ENCODE results near the gene NXPH1. TPM values are rescaled to one million over a fixed set of nuclear protein-coding genes. Genes with fewer than 3 reads are reported as not detected.

NXPH1 gene
- polyA plus RNA-seq, 1 donor (not counting 4 experiments of a cell fraction or from before 2014, with no cell fraction given), result not detected

- TF ChIP-seq, protein P1, sequence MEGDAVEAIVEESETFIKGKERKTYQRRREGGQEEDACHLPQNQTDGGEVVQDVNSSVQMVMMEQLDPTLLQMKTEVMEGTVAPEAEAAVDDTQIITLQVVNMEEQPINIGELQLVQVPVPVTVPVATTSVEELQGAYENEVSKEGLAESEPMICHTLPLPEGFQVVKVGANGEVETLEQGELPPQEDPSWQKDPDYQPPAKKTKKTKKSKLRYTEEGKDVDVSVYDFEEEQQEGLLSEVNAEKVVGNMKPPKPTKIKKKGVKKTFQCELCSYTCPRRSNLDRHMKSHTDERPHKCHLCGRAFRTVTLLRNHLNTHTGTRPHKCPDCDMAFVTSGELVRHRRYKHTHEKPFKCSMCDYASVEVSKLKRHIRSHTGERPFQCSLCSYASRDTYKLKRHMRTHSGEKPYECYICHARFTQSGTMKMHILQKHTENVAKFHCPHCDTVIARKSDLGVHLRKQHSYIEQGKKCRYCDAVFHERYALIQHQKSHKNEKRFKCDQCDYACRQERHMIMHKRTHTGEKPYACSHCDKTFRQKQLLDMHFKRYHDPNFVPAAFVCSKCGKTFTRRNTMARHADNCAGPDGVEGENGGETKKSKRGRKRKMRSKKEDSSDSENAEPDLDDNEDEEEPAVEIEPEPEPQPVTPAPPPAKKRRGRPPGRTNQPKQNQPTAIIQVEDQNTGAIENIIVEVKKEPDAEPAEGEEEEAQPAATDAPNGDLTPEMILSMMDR (optimal IDR thresholded peaks at IDR 0.05 in 1 of 3, IDR thresholded peaks at IDR 0.05 in 1 of 3, conservative IDR thresholded peaks at IDR 0.05 in 1 of 3; ENCODE audit: extremely low read depth in 1 of 3, insufficient read depth in 2 of 3, low read length in 3 of 3), result no peak
- TF ChIP-seq EZH2 (IDR thresholded peaks at IDR 0.05; ENCODE audit: low read length), result no peak
Observed at GRCh38 chr7:8590791-8591190, 157.4 kb downstream of the NXPH1 start.

GRCh38 chr7:8591289-8591688 lies 157.9 kb downstream of the NXPH1 start:
- Histone ChIP-seq H2AFZ (ENCODE audit: control insufficient read depth, low read length) (no peak overlapping the region), H3K4me3 (ENCODE audit: control insufficient read depth in 2 of 3, extremely low read depth in 1 of 3, insufficient read depth in 2 of 3, low read depth in 1 of 3, low read length in 3 of 3) (no peak overlapping the region), H3K36me3 (ENCODE audit: control insufficient read depth in 2 of 2, extremely low read depth in 1 of 2, insufficient read depth in 2 of 2, low read length in 2 of 2) (no peaks in the 10 kb centered on the region), H3K79me2 (ENCODE audit: control insufficient read depth, insufficient read depth, low read length) (no peaks in the 10 kb centered on the region), H4K20me1 (ENCODE audit: control insufficient read depth, extremely low read depth, insufficient read depth, low read length) (no peaks in the 10 kb centered on the region), H3K9me1 (ENCODE audit: control insufficient read depth, extremely low read depth, insufficient read depth, low read length) (no peaks in the 10 kb centered on the region), H3K27me3 (ENCODE audit: control insufficient read depth, extremely low read depth, insufficient read depth, low read length) (no peaks in the 10 kb centered on the region), H3K9ac (ENCODE audit: control insufficient read depth, extremely low read depth, insufficient read depth, low read length) (no peak overlapping the region), H3K4me2 (ENCODE audit: control insufficient read depth, extremely low read depth, insufficient read depth, low read depth, low read length) (no peak overlapping the region), H3K27ac (ENCODE audit: control insufficient read depth, insufficient read depth, low read length) (no peak overlapping the region), H3K4me1 (ENCODE audit: control insufficient read depth, extremely low read depth, insufficient read depth, low read length) (no peaks in the 10 kb centered on the region), H3K9me3 (ENCODE audit: control insufficient read depth, low read depth, low read length) (no peaks in the 10 kb centered on the region)
- TF ChIP-seq EZH2 (IDR thresholded peaks at IDR 0.05; ENCODE audit: low read length), result no peak
- dilution Hi-C loops (cut with MboI; ENCODE audit: extremely low pct_ligation_motif_present, low sequenced_read_pairs), result no loop called here
- DNase-seq (ENCODE audit: low read depth, low spot score) (no peak), FAIRE-seq (no peak)

More at GRCh38 chr7:8590791-8591190, 157.4 kb downstream of the NXPH1 start:
- Histone ChIP-seq H3K9me3 (ENCODE audit: control insufficient read depth, low read depth, low read length) (no peaks in the 10 kb centered on the region), H3K27me3 (ENCODE audit: control insufficient read depth, extremely low read depth, insufficient read depth, low read length) (no peaks in the 10 kb centered on the region), H3K27ac (ENCODE audit: control insufficient read depth, insufficient read depth, low read length) (no peak overlapping the region), H3K79me2 (ENCODE audit: control insufficient read depth, insufficient read depth, low read length) (no peaks in the 10 kb centered on the region), H3K9ac (ENCODE audit: control insufficient read depth, extremely low read depth, insufficient read depth, low read length) (no peak overlapping the region), H2AFZ (ENCODE audit: control insufficient read depth, low read length) (no peak overlapping the region), H3K4me2 (ENCODE audit: control insufficient read depth, extremely low read depth, insufficient read depth, low read depth, low read length) (no peak overlapping the region), H3K4me3 (ENCODE audit: control insufficient read depth in 2 of 3, extremely low read depth in 1 of 3, insufficient read depth in 2 of 3, low read depth in 1 of 3, low read length in 3 of 3) (no peak overlapping the region), H3K9me1 (ENCODE audit: control insufficient read depth, extremely low read depth, insufficient read depth, low read length) (no peaks in the 10 kb centered on the region), H3K36me3 (ENCODE audit: control insufficient read depth in 2 of 2, extremely low read depth in 1 of 2, insufficient read depth in 2 of 2, low read length in 2 of 2) (no peaks in the 10 kb centered on the region), H3K4me1 (ENCODE audit: control insufficient read depth, extremely low read depth, insufficient read depth, low read length) (no peaks in the 10 kb centered on the region), H4K20me1 (ENCODE audit: control insufficient read depth, extremely low read depth, insufficient read depth, low read length) (no peaks in the 10 kb centered on the region)
- no peak for FAIRE-seq
- dilution Hi-C loops (cut with MboI; ENCODE audit: extremely low pct_ligation_motif_present, low sequenced_read_pairs), result no loop called here
- no peak for DNase-seq (ENCODE audit: low read depth, low spot score)

- Histone ChIP-seq H3K79me2 (ENCODE audit: control insufficient read depth, insufficient read depth, low read length) (no peaks in the 10 kb centered on the region), H3K36me3 (ENCODE audit: control insufficient read depth in 2 of 2, extremely low read depth in 1 of 2, insufficient read depth in 2 of 2, low read length in 2 of 2) (no peaks in the 10 kb centered on the region), H3K4me2 (ENCODE audit: control insufficient read depth, extremely low read depth, insufficient read depth, low read depth, low read length) (no peak overlapping the region), H3K4me1 (ENCODE audit: control insufficient read depth, extremely low read depth, insufficient read depth, low read length) (no peaks in the 10 kb centered on the region), H3K27me3 (ENCODE audit: control insufficient read depth, extremely low read depth, insufficient read depth, low read length) (no peaks in the 10 kb centered on the region), H2AFZ (ENCODE audit: control insufficient read depth, low read length) (no peak overlapping the region), H4K20me1 (ENCODE audit: control insufficient read depth, extremely low read depth, insufficient read depth, low read length) (no peaks in the 10 kb centered on the region), H3K9ac (ENCODE audit: control insufficient read depth, extremely low read depth, insufficient read depth, low read length) (no peak overlapping the region), H3K27ac (ENCODE audit: control insufficient read depth, insufficient read depth, low read length) (no peak overlapping the region), H3K4me3 (ENCODE audit: control insufficient read depth in 2 of 3, extremely low read depth in 1 of 3, insufficient read depth in 2 of 3, low read depth in 1 of 3, low read length in 3 of 3) (no peak overlapping the region), H3K9me3 (ENCODE audit: control insufficient read depth, low read depth, low read length) (no peaks in the 10 kb centered on the region), H3K9me1 (ENCODE audit: control insufficient read depth, extremely low read depth, insufficient read depth, low read length) (no peaks in the 10 kb centered on the region)
- dilution Hi-C loops (cut with MboI; ENCODE audit: extremely low pct_ligation_motif_present, low sequenced_read_pairs), result no loop called here
- TF ChIP-seq, protein P1 (optimal IDR thresholded peaks at IDR 0.05 in 1 of 3, IDR thresholded peaks at IDR 0.05 in 1 of 3, conservative IDR thresholded peaks at IDR 0.05 in 1 of 3; ENCODE audit: extremely low read depth in 1 of 3, insufficient read depth in 2 of 3, low read length in 3 of 3), result no peak
- no peak for TF ChIP-seq EZH2 (IDR thresholded peaks at IDR 0.05; ENCODE audit: low read length)
- DNase-seq (ENCODE audit: low read depth, low spot score) (no peak), FAIRE-seq (no peak)
Observed at GRCh38 chr7:8592167-8592566, 158.8 kb downstream of the NXPH1 start.

Measured in keratinocyte (primary cell).